ENCODE data around the gene OBSCN. TPM values are rescaled to one million over a fixed set of nuclear protein-coding genes. Genes with fewer than 3 reads are reported as not detected.

Gene OBSCN
- total and polyA plus RNA-seq, 12 donors, result 0.90 to 18.0 (median 5.9) TPM

DNA sequence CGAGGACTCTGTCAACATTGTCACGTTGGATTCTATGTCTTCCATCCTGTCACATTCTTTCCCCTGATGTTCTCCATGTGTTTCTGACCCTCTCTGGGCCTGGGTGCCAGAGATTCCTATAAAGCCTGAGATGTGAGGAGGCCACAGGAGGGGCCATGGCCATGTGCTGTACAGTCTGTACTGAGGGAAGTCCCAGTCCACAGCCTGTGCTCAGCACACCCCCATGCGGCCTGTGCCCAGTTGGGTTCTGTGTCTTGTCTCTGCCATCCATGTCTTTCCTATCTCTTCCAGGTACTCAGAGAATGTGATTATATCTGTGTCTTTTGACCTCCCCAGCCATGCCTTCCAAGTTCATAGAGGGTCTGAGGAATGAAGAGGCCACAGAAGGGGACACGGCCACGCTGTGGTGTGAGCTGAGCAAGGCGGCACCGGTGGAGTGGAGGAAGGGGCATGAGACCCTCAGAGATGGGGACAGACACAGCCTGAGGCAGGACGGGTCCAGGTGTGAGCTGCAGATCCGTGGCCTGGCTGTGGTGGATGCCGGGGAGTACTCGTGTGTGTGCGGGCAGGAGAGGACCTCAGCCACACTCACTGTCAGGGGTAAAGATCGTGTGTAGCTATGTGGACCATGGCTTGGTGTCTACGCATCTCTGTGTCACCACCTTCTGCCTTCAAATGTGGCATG, 86.1 kb downstream of the OBSCN start:
- WGBS, 4 donors, result 87 to 92% (median 88%) methylated on average over 13 to 14 of the region's 14 CpGs
- intact Hi-C loops (cut with DNase I), result no loop called here

GRCh38 chr1:228294717-228295116, 86.9 kb downstream of the OBSCN start:
- intact Hi-C loops (cut with DNase I), result no loop called here
- Histone ChIP-seq H3K27me3 (no peaks in the 10 kb centered on the region), H3K9me3 (replicated peaks in 1 of 3) (no peaks in the 10 kb centered on the region), H3K4me3 (no peak overlapping the region), H3K4me1 (replicated peaks in 1 of 2) (no peaks in the 10 kb centered on the region), H3K36me3 (replicated peaks in 1 of 2) (no peaks in the 10 kb centered on the region), H3K27ac (no peak overlapping the region)
- 77 to 92% (median 87%) methylated on average over 10 of the region's 10 CpGs for WGBS, 4 donors
- TF ChIP-seq POLR2A (IDR thresholded peaks at IDR 0.05) (no peak), CTCF (IDR thresholded peaks at IDR 0.05) (no peak)
- DNase-seq, result no peak

More for the DNA sequence above, 86.1 kb downstream of the OBSCN start:
- no peak for DNase-seq
- no peaks in the 10 kb centered on the region for H3K27me3 ChIP-seq
- TF ChIP-seq CTCF (IDR thresholded peaks at IDR 0.05) (no peak), POLR2A (IDR thresholded peaks at IDR 0.05) (no peak)
- no peak overlapping the region for H3K4me3 ChIP-seq
- H3K27ac ChIP-seq, result no peak overlapping the region
- H3K36me3 ChIP-seq (replicated peaks in 1 of 2), result no peaks in the 10 kb centered on the region
- no peaks in the 10 kb centered on the region for H3K9me3 ChIP-seq (replicated peaks in 1 of 3)
- H3K4me1 ChIP-seq (replicated peaks in 1 of 2), result no peaks in the 10 kb centered on the region

GRCh38 chr1:228295201-228295600, 87.4 kb downstream of the OBSCN start:
- 85 to 90% (median 89%) methylated on average over 5 of the region's 5 CpGs for WGBS, 4 donors

GRCh38 chr1:228295981-228296380, 88.1 kb downstream of the OBSCN start:
- H3K27me3 ChIP-seq, result no peaks in the 10 kb centered on the region
- intact Hi-C loops (cut with DNase I), result no loop called here
- H3K36me3 ChIP-seq (replicated peaks in 1 of 2), result no peaks in the 10 kb centered on the region
- H3K27ac ChIP-seq, result no peak overlapping the region
- no peak overlapping the region for H3K4me3 ChIP-seq
- no peak for TF ChIP-seq CTCF (IDR thresholded peaks at IDR 0.05)
- no peak for TF ChIP-seq POLR2A (IDR thresholded peaks at IDR 0.05)
- 49 to 60% (median 54%) methylated on average over 2 of the region's 2 CpGs for WGBS, 4 donors
- no peak for DNase-seq
- no peaks in the 10 kb centered on the region for H3K9me3 ChIP-seq (replicated peaks in 1 of 3)
- no peaks in the 10 kb centered on the region for H3K4me1 ChIP-seq (replicated peaks in 1 of 2)

More at GRCh38 chr1:228295201-228295600, 87.4 kb downstream of the OBSCN start:
- Histone ChIP-seq H3K4me3 (no peak overlapping the region), H3K4me1 (replicated peaks in 1 of 2) (no peaks in the 10 kb centered on the region), H3K9me3 (replicated peaks in 1 of 3) (no peaks in the 10 kb centered on the region), H3K27ac (no peak overlapping the region), H3K27me3 (no peaks in the 10 kb centered on the region), H3K36me3 (replicated peaks in 1 of 2) (no peaks in the 10 kb centered on the region)
- TF ChIP-seq POLR2A (IDR thresholded peaks at IDR 0.05), result no peak
- TF ChIP-seq CTCF (IDR thresholded peaks at IDR 0.05), result no peak
- intact Hi-C loops (cut with DNase I), result no loop called here
- DNase-seq, result no peak

Data from adrenal gland (tissue), 12 donors.